Progenitor cell of endocrine pancreas (in vitro differentiated cells): ENCODE data around the gene ZNF678. TPM values are rescaled to one million over a fixed set of nuclear protein-coding genes. Genes with fewer than 3 reads are reported as not detected.

Experiments used
- DNase-seq: peaks from one replicate; pipeline ENCODE4 v3.0.0; 2021; ENCODE audit warnings: low spot score; ENCODE audit not compliant: unreplicated experiment
- H3K27ac Mint-ChIP-seq: 2 replicates; pipeline ENCODE4 v1.8.0; 2021; ENCODE audit warnings: mild to moderate bottlenecking, moderate library complexity, mixed read lengths
- H3K27me3 Mint-ChIP-seq: 2 replicates; pipeline ENCODE4 v1.8.0; 2021; ENCODE audit warnings: mixed read lengths
- H3K36me3 Mint-ChIP-seq: 2 replicates; pipeline ENCODE4 v1.8.0; 2022; ENCODE audit warnings: mixed read lengths; ENCODE audit not compliant: insufficient read depth
- H3K4me1 Mint-ChIP-seq: 2 replicates; pipeline ENCODE4 v1.8.0; 2021; ENCODE audit warnings: low read depth, mixed read lengths
- H3K4me3 Mint-ChIP-seq: 2 replicates; pipeline ENCODE4 v1.8.0; 2021; ENCODE audit warnings: low read depth, mild to moderate bottlenecking, moderate library complexity, mixed read lengths
- H3K9me3 Mint-ChIP-seq: 2 replicates; pipeline ENCODE4 v1.8.0; 2021; ENCODE audit warnings: low read depth, mixed read lengths
- CTCF ChIP-seq: fragments of 200-600 bp; sonication (generic); IDR thresholded peaks from one replicate; pipeline ENCODE4 v1.5.0; 2021; ENCODE audit warnings: antibody characterized with exemption, mild to moderate bottlenecking; ENCODE audit not compliant: unreplicated experiment
- total RNA-seq: library from RNA; stranded (reverse); gene quantifications from 2 replicates; pipeline ENCODE4 v1.2.1, GENCODE V29; 2021

The ZNF678 gene
- total RNA-seq, 1 donor from 2014 or later: 24.1 TPM

GRCh38 chr1:227543283-227544066, 19.9 kb upstream of the ZNF678 start:
- DNase-seq: no peak
- no peaks in the 10 kb centered on the region for H3K36me3 Mint-ChIP-seq
- no peak overlapping the region for H3K27ac Mint-ChIP-seq
- TF ChIP-seq CTCF: no peak
- H3K4me3 Mint-ChIP-seq: peak overlapping the region; percentile 62
- peaks cover 8% of the 10 kb centered on the region for H3K4me1 Mint-ChIP-seq
- H3K9me3 Mint-ChIP-seq: no peaks in the 10 kb centered on the region
- no peaks in the 10 kb centered on the region for H3K27me3 Mint-ChIP-seq

- H3K9me3 Mint-ChIP-seq: no peaks in the 10 kb centered on the region
- no peak overlapping the region for H3K27ac Mint-ChIP-seq
- H3K36me3 Mint-ChIP-seq: no peaks in the 10 kb centered on the region
- no peak for TF ChIP-seq CTCF
- peaks cover 8% of the 10 kb centered on the region for H3K4me1 Mint-ChIP-seq
- DNase-seq: no peak
- no peaks in the 10 kb centered on the region for H3K27me3 Mint-ChIP-seq
- no peak overlapping the region for H3K4me3 Mint-ChIP-seq
Measured at GRCh38 chr1:227544067-227545050, 19.0 kb upstream of the ZNF678 start.

GRCh38 chr1:227545361-227545760, 18.0 kb upstream of the ZNF678 start:
- H3K4me3 Mint-ChIP-seq: no peak overlapping the region
- H3K4me1 Mint-ChIP-seq: peaks cover 8% of the 10 kb centered on the region
- no peak for TF ChIP-seq CTCF
- H3K27ac Mint-ChIP-seq: no peak overlapping the region
- no peaks in the 10 kb centered on the region for H3K27me3 Mint-ChIP-seq
- H3K9me3 Mint-ChIP-seq: no peaks in the 10 kb centered on the region
- no peak for DNase-seq
- H3K36me3 Mint-ChIP-seq: no peaks in the 10 kb centered on the region

GRCh38 chr1:227546059-227546458, 17.3 kb upstream of the ZNF678 start:
- Mint-ChIP-seq H3K4me1 (peaks cover 8% of the 10 kb centered on the region), H3K36me3 (no peaks in the 10 kb centered on the region), H3K27me3 (no peaks in the 10 kb centered on the region), H3K4me3 (no peak overlapping the region), H3K27ac (no peak overlapping the region), H3K9me3 (peaks cover 3% of the 10 kb centered on the region)
- no peak for TF ChIP-seq CTCF
- DNase-seq: no peak

- Mint-ChIP-seq H3K9me3 (peaks cover 6% of the 10 kb centered on the region), H3K27me3 (no peaks in the 10 kb centered on the region), H3K36me3 (no peaks in the 10 kb centered on the region), H3K4me3 (no peak overlapping the region), H3K27ac (no peak overlapping the region), H3K4me1 (peaks cover 4% of the 10 kb centered on the region)
- no peak for DNase-seq
- TF ChIP-seq CTCF: no peak
Measured at GRCh38 chr1:227546598-227547309, 16.6 kb upstream of the ZNF678 start.
